ENCODE results near the gene MYL1.

MYL1 gene

GRCh38 chr2:210324458-210324857, 9.5 kb upstream of the MYL1 start:
- no peak for TF ChIP-seq CTCF (conservative IDR thresholded peaks at IDR 0.05)
- no peak overlapping the region for H3K27ac ChIP-seq

- TF ChIP-seq CTCF (conservative IDR thresholded peaks at IDR 0.05), result no peak
- H3K27ac ChIP-seq, result no peak overlapping the region
Observed at GRCh38 chr2:210323003-210323402, 8.0 kb upstream of the MYL1 start.

GRCh38 chr2:210318891-210319290, 3.9 kb upstream of the MYL1 start:
- no peak for TF ChIP-seq CTCF (conservative IDR thresholded peaks at IDR 0.05)
- no peak overlapping the region for H3K27ac ChIP-seq

- no peak overlapping the region for H3K27ac ChIP-seq
- no peak for TF ChIP-seq CTCF (conservative IDR thresholded peaks at IDR 0.05)
Observed at GRCh38 chr2:210318486-210318885, 3.5 kb upstream of the MYL1 start.

- no peak overlapping the region for H3K27ac ChIP-seq
- TF ChIP-seq CTCF (conservative IDR thresholded peaks at IDR 0.05), result no peak
Observed at GRCh38 chr2:210310550-210310949, 4.4 kb downstream of the MYL1 start.

- no peak overlapping the region for H3K27ac ChIP-seq
Observed at GRCh38 chr2:210309548-210310233, 5.3 kb downstream of the MYL1 start.

GRCh38 chr2:210303498-210303897, 11.5 kb downstream of the MYL1 start:
- H3K27ac ChIP-seq, result no peak overlapping the region
- TF ChIP-seq CTCF (conservative IDR thresholded peaks at IDR 0.05), result no peak

More at GRCh38 chr2:210309548-210310233, 5.3 kb downstream of the MYL1 start:
- no peak for TF ChIP-seq CTCF (conservative IDR thresholded peaks at IDR 0.05)
